SK-N-SH (cell line): ENCODE measurements around the gene MARK3.

Experiments
- CTCF ChIP-seq: fragments of 200-600 bp; sonication (generic); IDR thresholded peaks from 2 replicates; pipeline ENCODE4 v1.6.1; 2017; ENCODE audit warnings: antibody characterized with exemption, mild to moderate bottlenecking, moderate library complexity
- ELF1 ChIP-seq: IDR thresholded peaks from 2 replicates; pipeline ENCODE4 v1.4.0; 2012
- EP300 ChIP-seq, 2 experiments: IDR thresholded peaks; 2 replicates each; pipeline versions ENCODE4 v1.4.0 to v1.6.1; 2012; ENCODE audit warnings: borderline replicate concordance in 1 of 2, low read depth in 1 of 2, low read length in 1 of 2
- MXI1 ChIP-seq: IDR thresholded peaks from 2 replicates; pipeline ENCODE4 v1.6.1; 2012; ENCODE audit warnings: mild to moderate bottlenecking, low read depth, low read length, improper control_type of control experiment
- RCOR1 ChIP-seq: fragments of 150-350 bp; IDR thresholded peaks from 2 replicates; pipeline ENCODE4 v1.6.1; 2017; ENCODE audit warnings: antibody characterized with exemption, low read length
- REST ChIP-seq: IDR thresholded peaks from 2 replicates; pipeline ENCODE4 v1.6.1; 2012; ENCODE audit warnings: mild to moderate bottlenecking, low read depth, low read length, moderate library complexity
- RFX5 ChIP-seq: IDR thresholded peaks from 2 replicates; pipeline ENCODE4 v1.6.1; 2012; ENCODE audit warnings: mild to moderate bottlenecking, improper control_type of control experiment, low read length
- YY1 ChIP-seq: IDR thresholded peaks from 2 replicates; pipeline ENCODE4 v1.4.0; 2012; ENCODE audit warnings: low read depth, mild to moderate bottlenecking
- ZBTB33 ChIP-seq: IDR thresholded peaks from 2 replicates; pipeline ENCODE4 v1.4.0; 2012; ENCODE audit warnings: low read depth, borderline replicate concordance

GRCh38 chr14:103339561-103339960, 45.7 kb upstream of the MARK3 start:
- TF ChIP-seq REST, result no peak
- TF ChIP-seq CTCF, result no peak
- no peak for TF ChIP-seq YY1
- TF ChIP-seq RFX5, result no peak
- no peak for TF ChIP-seq MXI1
- TF ChIP-seq ZBTB33, result no peak
- TF ChIP-seq RCOR1, result no peak
- TF ChIP-seq ELF1, result no peak
- no peak for TF ChIP-seq EP300 (IDR thresholded peaks at IDR 0.05; ENCODE audit: borderline replicate concordance in 1 of 2, low read depth in 1 of 2, low read length in 1 of 2)
